Measurements from ENCODE around the gene PPP6R1.
"Not testable (repeated sequence)": the region's sequence is repeated elsewhere in the genome, so short reads cannot be mapped to it uniquely, and the experiment has no call there.

The PPP6R1 gene

GRCh38 chr19:55223291-55224037 is 35.4 kb downstream of the PPP6R1 start:
- no peak for DNase-seq

DNA sequence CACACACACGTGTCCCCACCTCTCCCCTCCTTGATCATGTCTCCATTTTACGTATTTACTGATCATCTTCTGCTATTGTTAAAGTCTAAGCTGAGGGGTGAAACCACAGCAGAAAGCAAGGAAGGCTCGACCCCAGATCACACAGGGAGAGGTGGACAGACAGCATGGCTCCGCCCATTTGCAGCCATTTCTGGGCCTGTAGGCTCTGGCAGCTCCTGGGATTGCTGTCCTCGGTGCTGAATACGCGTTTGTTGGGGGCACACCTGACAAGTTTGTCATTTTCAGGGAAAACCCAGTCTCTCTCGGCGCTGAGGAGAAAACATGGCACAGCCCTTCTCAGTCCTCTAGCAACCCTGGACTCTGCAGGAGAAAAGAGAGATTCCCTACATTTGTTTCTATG is 38.3 kb downstream of the PPP6R1 start:
- DNase-seq, result no peak

DNA sequence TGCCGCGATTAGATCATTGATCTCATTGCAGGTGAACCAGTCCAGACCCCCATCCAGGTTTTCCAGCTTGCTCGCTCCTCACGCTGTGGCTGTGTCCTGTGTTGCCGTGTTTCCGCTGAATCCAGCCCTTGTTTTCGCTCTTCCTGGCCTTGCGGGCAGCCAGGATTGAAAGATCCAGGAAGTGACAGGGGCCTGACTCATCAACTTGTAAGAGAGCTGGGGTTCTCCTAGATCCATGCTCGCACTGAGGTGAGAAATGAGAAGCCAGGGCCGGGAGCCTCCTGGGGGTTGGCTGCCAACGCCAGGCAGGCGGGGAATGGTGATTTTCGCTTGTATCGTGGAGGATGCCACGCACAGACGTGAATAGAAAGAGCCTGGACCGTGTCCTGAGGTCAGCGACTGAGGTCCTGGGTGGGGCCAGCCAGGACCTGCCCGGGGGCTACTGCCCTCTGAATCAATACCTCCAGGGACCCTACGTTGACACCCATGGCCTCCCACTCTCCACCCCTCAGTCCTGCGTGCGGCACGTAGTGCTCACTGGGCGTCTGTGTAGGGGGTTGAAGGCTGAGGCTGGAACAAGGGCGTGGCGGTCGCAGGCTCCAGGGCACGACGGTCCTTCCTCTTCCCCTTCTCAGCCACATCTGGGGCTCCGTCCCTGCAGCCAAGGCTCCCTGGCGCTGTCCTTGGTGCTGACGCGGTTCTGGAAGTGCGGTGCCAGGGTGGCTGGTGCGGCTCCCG is 42.2 kb downstream of the PPP6R1 start:
- no peak for DNase-seq

DNA sequence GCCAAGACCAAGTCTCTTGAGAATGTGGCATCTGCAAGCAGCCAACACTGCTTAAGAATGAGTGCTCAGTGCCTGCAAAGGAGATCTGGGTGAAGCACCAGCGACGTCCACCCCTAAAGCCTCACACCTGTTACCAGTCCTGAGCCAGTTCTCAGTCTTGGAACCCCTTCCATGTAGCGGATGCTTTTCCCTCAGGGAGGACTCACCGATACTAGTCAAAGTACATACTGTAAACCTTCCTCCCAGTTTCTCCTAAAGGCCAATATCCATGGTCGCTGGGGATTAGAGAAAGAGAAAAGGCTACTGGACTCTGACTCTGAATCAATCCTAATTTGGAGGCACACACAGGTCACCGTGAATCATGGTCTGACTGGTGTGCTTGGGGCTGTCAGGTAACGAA is 45.3 kb downstream of the PPP6R1 start:
- DNase-seq, result no peak

DNA sequence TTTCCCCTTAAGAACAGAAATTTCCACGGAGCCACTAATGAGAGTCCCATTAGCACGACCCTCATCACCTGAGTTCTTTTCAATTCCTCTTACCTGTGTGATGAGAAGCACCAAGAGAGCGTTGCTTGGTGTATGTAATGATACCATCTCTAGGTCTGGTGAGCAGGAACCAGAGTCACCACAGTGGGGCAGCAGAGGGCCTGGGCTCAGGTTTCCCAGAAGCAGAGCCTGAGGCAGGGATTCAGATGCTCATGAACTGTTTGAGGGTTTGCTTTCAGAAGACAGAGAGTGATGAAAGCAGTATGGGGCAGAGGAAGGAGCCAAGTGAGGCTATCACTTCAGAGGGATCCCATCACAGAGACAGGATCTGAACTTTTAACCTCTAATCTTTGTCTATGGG is 46.4 kb downstream of the PPP6R1 start:
- no peak for DNase-seq

GRCh38 chr19:55209693-55210472 is 48.9 kb downstream of the PPP6R1 start:
- no peak for DNase-seq

DNA sequence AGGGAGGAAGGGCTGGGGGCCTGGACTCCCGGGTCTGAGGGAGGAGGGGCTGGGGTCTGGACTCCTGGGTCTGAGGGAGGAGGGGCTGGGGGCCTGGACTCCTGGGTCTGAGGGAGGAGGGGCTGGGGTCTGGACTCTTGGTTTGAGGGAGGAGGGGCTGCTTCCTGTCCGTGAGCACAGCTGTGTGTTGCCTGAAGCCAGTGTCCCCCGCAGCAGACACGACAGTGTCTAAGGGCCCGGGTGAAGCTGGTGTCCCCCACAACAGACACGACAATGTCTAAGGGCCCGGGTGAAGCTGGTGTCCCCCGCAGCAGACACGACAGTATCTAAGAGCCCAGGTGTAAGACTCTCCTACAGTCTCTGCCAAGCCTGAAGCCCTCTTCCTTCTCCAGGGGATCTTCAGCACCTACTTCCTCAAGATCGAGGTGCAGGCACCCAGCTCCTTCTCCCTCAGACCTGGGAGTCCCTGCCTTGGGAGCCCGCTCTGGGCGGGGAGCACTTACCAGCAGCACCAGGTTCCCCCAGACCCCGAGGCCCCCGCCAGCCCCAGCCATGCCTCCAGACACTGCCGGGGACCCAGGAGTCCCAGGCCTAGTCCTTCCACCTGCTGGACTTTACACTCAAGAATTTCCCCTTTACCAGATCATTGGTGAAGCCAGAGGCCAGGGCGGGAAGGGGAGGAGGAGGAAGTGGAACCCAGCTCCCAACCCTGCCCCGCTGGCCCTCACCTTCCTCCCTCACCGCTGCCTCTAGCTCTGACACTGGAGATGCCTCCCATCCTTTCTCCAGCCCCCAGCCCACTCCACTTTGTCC is 49.7 kb downstream of the PPP6R1 start, which contains the start of gene PTPRH:
TSS of gene PTPRH (minus strand) at position 622 of the 813 bp plus-strand sequence. CDS start at position 554, 68 bp downstream.
- DNase-seq, result no peak

- DNase-seq, result no peak
These were observed 51.9 kb downstream of the PPP6R1 start for GRCh38 chr19:55206664-55207500.

DNA sequence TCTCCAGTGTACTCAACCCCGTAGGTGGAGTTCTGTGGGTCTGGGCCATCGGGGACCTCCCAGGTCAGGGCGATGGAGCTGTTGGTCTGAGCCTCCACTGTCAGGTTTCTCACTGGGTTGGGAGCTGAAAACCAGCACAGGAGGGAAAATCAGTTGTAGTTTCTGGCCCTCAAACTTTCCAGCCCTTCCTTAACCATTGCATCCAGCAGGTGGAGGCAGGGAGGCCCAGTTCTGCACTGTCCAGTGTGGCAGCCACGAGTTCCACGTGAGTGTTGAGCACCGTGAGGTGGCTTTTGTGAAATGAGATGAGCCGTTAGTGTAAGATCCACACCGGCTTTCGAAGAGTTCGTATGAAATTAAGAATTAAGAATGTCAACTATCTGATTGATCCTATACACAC is 56.6 kb downstream of the PPP6R1 start:
- not testable (repeated sequence) for DNase-seq

DNA sequence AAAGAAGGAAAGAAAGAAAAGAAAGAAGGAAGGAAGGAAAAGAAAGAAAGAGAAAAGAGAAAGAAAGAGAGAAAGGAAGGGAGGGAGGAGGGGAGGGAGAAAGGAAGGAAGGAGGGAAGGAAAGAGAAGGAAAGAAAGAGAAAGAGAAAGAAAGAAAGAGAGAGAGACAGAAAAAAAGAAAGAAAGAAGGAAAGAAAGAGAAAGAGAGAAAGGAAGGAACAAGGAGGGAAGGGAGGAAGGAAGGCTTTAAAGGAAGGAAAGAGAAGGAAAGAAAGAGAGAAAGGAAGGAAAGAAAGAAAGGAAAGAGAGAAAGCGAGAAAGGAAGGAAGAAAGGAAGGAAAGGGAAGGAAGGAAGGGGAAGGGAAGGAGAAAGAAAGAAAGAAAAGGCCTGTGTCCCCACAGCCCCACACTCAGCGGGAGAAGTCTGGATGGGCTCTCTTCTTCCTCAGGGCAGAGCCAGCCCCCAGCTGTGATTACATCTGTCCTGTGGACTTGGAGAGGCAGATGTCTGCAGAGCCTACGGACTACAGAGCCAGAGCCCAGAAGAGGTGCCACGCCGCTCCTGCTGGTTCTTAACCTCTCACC is 59.1 kb downstream of the PPP6R1 start:
- no peak for DNase-seq

DNA sequence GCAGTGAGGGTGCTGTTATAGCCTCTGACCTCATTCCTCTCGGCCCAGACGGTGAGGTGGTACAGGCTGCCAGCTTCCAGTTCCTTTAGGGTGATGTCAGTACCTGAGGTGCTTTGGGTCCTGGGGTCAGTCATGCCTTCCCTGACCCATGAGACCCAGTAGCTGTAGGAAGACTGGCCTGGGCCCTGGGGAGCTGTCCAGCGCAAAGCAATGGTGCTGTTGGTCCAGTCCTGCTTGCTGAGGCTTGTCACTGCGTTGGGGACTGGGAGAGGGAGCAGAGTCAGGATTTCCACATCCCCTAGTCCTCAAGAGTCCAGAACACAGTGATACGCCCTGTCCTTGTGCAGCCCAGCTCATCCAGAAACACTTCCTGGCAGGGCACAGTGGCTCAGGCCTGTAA is 60.2 kb downstream of the PPP6R1 start:
- no peak for DNase-seq

DNA sequence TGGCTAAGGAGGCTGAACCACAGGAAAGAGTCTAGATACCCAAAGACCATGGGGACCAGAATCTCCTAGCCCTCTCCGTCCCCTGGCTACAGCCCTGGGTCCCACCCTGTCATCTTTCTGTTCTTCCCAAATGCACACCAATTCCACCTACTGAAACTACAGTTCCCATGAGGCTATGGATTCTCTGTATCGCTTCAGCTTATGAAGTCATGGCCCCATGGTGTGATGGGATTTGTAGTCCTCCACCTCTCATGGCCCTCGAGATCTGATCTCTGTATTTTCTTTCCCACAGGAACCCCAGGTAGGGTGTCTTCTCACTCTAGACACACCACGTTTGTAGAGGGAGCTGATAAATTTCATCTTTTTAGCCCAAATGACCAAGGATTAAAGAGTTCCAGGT is 61.3 kb downstream of the PPP6R1 start:
- DNase-seq, result no peak

DNA sequence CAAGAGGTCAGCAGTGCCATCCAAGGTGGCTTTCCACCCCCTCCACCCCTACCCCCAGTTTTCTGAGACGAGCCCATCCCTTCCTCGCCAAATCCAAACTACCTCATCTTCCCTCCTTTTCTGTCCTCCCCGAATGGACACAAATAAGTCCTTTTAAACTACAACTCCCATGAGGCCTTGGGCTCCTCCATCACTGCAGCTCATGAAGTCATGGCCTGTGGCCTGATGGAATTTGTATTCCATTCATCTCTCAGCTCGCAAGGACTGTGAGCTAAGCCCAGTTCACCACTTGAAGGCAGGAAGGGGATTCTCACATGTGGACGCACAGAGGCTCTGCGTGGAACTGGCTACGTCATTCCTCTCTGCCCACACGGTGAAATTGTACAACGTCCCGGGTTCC is 62.0 kb downstream of the PPP6R1 start:
- no peak for DNase-seq

DNA sequence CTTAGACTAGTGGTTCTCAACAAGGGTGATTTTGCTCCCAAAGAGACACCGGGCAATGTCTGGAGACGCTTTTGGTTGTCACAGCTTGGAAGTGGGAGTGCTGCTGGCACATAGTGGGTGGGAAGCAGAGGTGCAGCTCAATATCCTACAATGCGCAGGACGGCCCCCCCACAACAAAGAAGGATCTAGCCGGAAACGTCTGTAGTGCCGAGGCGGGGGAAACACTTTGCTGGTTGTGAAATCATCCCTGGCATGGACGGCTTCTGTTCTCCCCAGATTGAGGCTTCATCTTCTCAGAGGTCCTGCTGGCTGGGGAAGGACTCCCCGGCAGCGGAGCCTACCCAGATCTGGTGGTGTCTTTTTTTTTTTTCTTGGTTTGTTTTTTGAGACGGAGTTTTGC is 65.3 kb downstream of the PPP6R1 start:
- DNase-seq, result no peak

DNA sequence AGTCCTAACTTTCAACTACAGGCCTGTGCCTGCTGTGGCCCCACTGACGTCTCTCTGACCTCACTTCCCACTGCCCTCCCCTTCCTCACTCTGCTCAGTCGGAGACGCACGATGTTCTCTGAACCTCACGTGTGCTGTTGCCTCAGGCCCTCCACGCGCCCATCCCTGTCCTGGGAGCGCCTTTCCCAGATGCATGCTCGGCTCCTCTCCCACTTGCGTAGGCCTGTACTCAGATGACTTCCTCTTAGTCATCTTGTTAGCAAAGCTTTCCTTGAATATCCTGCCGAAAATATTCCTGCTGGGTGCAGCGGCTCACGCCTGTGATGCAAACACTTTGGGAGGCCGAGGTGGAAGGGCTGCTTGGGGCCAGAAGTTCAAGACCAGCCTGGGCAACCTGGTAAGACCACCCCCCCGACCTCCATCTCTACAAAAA is 69.4 kb downstream of the PPP6R1 start:
- no peak for DNase-seq

- no peak for DNase-seq
These were observed 70.2 kb downstream of the PPP6R1 start for GRCh38 chr19:55188625-55189024.

GRCh38 chr19:55186080-55186479 is 72.7 kb downstream of the PPP6R1 start:
- no peak for DNase-seq

DNA sequence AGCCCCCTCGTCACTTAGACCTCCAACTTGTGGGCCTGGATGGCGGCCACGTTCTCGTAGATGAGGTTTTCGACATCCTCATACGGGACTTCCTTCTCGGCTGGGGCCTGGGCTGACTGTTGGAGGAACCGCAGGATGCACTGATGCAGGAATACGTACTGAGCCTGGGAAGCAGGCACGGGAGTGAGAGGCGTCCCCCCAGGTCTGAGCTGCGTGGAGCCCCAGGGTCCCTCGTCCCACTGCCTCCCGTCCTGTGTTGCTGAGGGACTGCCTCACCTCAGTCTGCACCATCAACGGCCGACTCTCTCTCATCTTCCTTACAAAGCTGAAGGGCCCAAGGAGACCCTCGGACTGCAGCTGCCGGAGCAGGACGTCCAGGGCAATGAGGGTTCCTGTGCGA is 77.1 kb downstream of the PPP6R1 start:
- DNase-seq, result no peak
